ENCODE measurements around the gene SOS1.

DNA sequence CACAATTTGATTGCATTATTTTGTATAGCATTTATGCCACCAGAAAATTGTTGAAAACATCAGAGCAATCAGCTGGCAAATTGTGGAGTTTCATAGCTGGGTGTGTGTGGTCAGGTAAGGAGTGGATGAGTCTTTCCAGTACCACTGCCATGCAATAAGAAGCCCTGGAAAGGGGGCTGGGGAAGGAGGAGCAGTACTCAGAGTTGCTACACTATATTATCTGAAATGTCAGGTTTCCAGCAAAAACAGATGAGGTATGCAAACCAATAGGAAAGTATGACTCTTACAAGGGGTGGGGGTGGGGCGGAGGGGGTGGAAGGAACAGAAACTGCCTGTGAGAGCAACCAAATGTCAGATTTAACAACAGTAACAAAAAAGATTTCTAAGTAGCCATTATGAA is 112.2 kb downstream of the SOS1 start:
- TF ChIP-seq, protein P1, sequence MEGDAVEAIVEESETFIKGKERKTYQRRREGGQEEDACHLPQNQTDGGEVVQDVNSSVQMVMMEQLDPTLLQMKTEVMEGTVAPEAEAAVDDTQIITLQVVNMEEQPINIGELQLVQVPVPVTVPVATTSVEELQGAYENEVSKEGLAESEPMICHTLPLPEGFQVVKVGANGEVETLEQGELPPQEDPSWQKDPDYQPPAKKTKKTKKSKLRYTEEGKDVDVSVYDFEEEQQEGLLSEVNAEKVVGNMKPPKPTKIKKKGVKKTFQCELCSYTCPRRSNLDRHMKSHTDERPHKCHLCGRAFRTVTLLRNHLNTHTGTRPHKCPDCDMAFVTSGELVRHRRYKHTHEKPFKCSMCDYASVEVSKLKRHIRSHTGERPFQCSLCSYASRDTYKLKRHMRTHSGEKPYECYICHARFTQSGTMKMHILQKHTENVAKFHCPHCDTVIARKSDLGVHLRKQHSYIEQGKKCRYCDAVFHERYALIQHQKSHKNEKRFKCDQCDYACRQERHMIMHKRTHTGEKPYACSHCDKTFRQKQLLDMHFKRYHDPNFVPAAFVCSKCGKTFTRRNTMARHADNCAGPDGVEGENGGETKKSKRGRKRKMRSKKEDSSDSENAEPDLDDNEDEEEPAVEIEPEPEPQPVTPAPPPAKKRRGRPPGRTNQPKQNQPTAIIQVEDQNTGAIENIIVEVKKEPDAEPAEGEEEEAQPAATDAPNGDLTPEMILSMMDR (IDR thresholded peaks at IDR 0.05): no peak
- TF ChIP-seq EZH2 (IDR thresholded peaks at IDR 0.05): no peak

Measured in neural progenitor cell (in vitro differentiated cells).